HG02798 (cell line): ENCODE measurements around the gene FAM107B.

Source experiments
- ATAC-seq: cut with Tn5 transposase; IDR thresholded peaks from one replicate; pipeline ENCODE4 v1.9.1; 2021; ENCODE audit warnings: mild to moderate bottlenecking; ENCODE audit not compliant: unreplicated experiment, poor library complexity

Gene FAM107B

GRCh38 chr10:14779001-14779651, 4.4 kb upstream of the FAM107B start:
- no peak for ATAC-seq

GRCh38 chr10:14776546-14776945, 1.8 kb upstream of the FAM107B start:
- ATAC-seq, result no peak

- no peak for ATAC-seq
Observed at GRCh38 chr10:14775656-14776055, 959 bp upstream of the FAM107B start.

- ATAC-seq, result no peak
Observed at GRCh38 chr10:14774214-14774580, 500 bp downstream of the FAM107B start.

- no peak for ATAC-seq
Observed at GRCh38 chr10:14773551-14774213, 1.0 kb downstream of the FAM107B start.

- no peak for ATAC-seq
Observed at GRCh38 chr10:14772399-14772798, 2.3 kb downstream of the FAM107B start.

GRCh38 chr10:14770927-14771326, 3.8 kb downstream of the FAM107B start:
- no peak for ATAC-seq

- no peak for ATAC-seq
Observed at GRCh38 chr10:14761372-14761771, 13.3 kb downstream of the FAM107B start.

GRCh38 chr10:14758994-14759664, 15.6 kb downstream of the FAM107B start:
- no peak for ATAC-seq

- ATAC-seq, result no peak
Observed at GRCh38 chr10:14758451-14758850, 16.2 kb downstream of the FAM107B start.

GRCh38 chr10:14757986-14758385, 16.7 kb downstream of the FAM107B start:
- no peak for ATAC-seq

GRCh38 chr10:14757394-14757793, 17.3 kb downstream of the FAM107B start:
- no peak for ATAC-seq

- no peak for ATAC-seq
Observed at GRCh38 chr10:14753441-14753840, 21.3 kb downstream of the FAM107B start.

GRCh38 chr10:14751921-14752320, 22.8 kb downstream of the FAM107B start:
- ATAC-seq, result no peak

GRCh38 chr10:14751014-14751896, 23.4 kb downstream of the FAM107B start:
- ATAC-seq, result peak; percentile 66

- no peak for ATAC-seq
Observed at GRCh38 chr10:14749070-14749809, 25.5 kb downstream of the FAM107B start.

GRCh38 chr10:14748441-14748840, 26.3 kb downstream of the FAM107B start:
- no peak for ATAC-seq

GRCh38 chr10:14742815-14743214, 31.9 kb downstream of the FAM107B start:
- peak; percentile 84 for ATAC-seq

- ATAC-seq, result peak; percentile 13
Observed at GRCh38 chr10:14742382-14742781, 32.3 kb downstream of the FAM107B start.

- ATAC-seq, result peak; percentile 52
Observed at GRCh38 chr10:14740684-14741247, 33.9 kb downstream of the FAM107B start.
